Measurements from ENCODE around the gene FALEC.

DNA sequence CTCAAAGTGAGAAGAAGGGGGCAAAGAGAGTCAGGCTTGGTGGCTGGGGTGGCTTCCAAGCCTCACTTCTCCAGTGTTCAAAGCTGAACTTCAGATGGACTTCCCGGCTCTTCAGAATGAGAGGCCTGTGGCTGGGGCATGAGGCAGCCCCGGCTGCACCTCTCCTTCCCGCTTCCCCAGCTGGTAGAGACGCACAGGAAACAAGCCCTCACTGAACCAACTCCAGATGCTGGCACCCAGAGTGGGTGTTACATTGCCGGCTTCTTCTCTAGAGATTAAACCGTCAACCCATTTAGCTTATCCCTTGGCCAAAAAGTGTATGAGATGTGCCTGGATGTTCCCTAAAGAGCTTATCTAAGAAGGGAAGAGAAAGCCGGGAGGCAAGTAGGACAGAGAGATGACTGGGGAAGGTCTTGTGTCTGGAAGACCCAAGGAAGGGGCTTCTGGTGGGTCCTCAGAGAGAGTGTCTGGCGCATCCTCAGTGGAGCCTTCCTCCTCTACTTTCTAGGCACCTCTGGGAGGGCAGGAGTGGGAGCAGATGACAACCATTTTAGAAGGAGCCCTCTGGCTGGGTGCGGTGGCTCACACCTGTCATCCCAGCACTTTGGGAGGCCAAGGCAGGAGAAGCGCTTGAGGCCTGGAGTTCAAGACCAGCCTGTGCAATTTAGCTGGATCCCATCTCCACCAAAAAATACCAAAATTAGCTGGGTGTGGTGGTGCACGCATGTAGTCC is 35.7 kb downstream of the FALEC start:
- TF ChIP-seq SUZ12 (IDR thresholded peaks at IDR 0.05; ENCODE audit: extremely low read depth, insufficient read depth, insufficient read length) (no peak), ZNF274 (IDR thresholded peaks at IDR 0.05; ENCODE audit: low read depth, low read length) (no peak), YY1 (IDR thresholded peaks at IDR 0.05; ENCODE audit: insufficient read depth, insufficient read length) (no peak)
